Measurements from ENCODE around the gene MBD1. TPM values are rescaled to one million over a fixed set of nuclear protein-coding genes. Genes with fewer than 3 reads are reported as not detected.

Gene MBD1
- total RNA-seq, 1 experiment from 2014 or later: 58.1 TPM

DNA sequence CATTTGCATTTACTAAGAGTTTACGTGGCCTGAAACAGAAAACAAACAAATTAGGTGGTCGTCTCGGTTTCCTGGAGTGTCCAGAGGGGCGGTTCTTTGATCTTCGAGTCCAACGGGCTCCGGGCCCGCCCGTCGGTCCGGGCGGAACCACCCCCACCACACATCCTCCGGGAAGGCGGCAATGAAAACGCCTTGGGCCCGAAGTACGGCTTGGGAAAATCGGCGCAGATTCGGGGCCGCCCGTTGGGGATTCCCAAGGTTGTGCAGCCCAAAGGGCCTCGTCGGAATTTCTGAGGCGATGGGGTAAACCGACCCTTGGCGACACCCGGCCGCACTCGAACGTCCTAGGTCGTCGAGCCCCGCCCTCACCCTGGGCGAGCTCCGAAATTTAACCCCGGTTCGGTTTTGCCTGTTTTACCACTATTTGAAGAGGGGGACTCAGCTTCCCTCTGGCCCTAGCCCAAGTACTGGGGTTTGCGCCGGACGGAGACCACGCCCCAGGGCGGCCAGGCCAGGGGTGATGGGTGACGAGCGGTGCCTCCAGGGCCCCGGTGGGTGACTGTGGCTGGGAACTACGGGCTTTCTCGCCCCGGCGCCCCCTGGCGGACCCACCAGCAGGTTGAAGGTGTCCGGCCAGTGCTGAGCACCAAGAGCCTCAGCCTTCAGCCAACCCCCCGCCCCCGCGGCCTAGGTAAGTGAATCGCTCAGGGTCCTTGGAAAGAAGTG lies 13.1 kb downstream of the MBD1 start:
- Histone ChIP-seq H4K5ac (ENCODE audit: insufficient read length, low read depth, low read length) (no peak overlapping the region), H3K18ac (ENCODE audit: insufficient read length, low read depth, low read length) (peak overlapping the region; percentile 68), H3K23me2 (ENCODE audit: insufficient read length, low read depth, low read length, poor library complexity, severe bottlenecking) (no peaks in the 10 kb centered on the region), H3K14ac (ENCODE audit: insufficient read depth, low read length) (no peak overlapping the region), H4K20me1 (ENCODE audit: control insufficient read depth, insufficient read depth, insufficient read length) (no peaks in the 10 kb centered on the region), H3T11ph (ENCODE audit: low read length) (no peak overlapping the region), H2BK5ac (ENCODE audit: insufficient read length, low read length) (no peak overlapping the region), H3K56ac (ENCODE audit: insufficient read length, low read depth, low read length) (no peak overlapping the region), H2BK20ac (ENCODE audit: low read depth, low read length, poor library complexity, severe bottlenecking) (no peak overlapping the region), H3K9ac (ENCODE audit: extremely low read depth, insufficient read length, low read length) (no peak overlapping the region), H2AFZ (ENCODE audit: low read length) (no peak overlapping the region), H3K23ac (ENCODE audit: insufficient read length, low read depth, low read length) (no peak overlapping the region), H3K9me3 (ENCODE audit: control insufficient read depth, low read depth, low read length) (no peaks in the 10 kb centered on the region), H3K4me1 (ENCODE audit: insufficient read depth, low read length) (no peaks in the 10 kb centered on the region), H4K91ac (ENCODE audit: insufficient read length, low read depth, low read length) (no peak overlapping the region), H3K27ac (ENCODE audit: insufficient read length, low read depth, low read length) (no peak overlapping the region), H2BK12ac (ENCODE audit: insufficient read length, low read depth, low read length) (no peak overlapping the region), H3K4me2 (ENCODE audit: insufficient read depth, insufficient read length, low read length) (no peak overlapping the region), H4K8ac (replicated peaks; ENCODE audit: insufficient read length, low read depth, low read length) (no peak overlapping the region), H3K79me2 (ENCODE audit: insufficient read depth, low read length) (no peaks in the 10 kb centered on the region), H2BK15ac (ENCODE audit: low read depth, low read length) (no peak overlapping the region), H3K27me3 (ENCODE audit: insufficient read depth, low read length) (no peaks in the 10 kb centered on the region), H3K79me1 (ENCODE audit: insufficient read depth, low read depth, low read length, poor library complexity, severe bottlenecking) (no peaks in the 10 kb centered on the region), H3K4ac (ENCODE audit: low read depth, low read length) (no peak overlapping the region), H2BK120ac (ENCODE audit: low read depth, low read length, poor library complexity, severe bottlenecking) (no peak overlapping the region), H2AK5ac (ENCODE audit: insufficient read length, low read length) (no peak overlapping the region)
- Mint-ChIP-seq H3K27ac (no peak overlapping the region), H3K4me1 (peaks cover 6 to 10% of the 10 kb centered on the region in 2 experiments; a peak in 3 of 4 replicates), H3K27me3 (ENCODE audit: low read depth) (peaks cover 6% of the 10 kb centered on the region), H3K9me3 (no peaks in the 10 kb centered on the region), H3K4me3 (peak overlapping the region in 1 of 2 experiments; percentile 67; a peak in 2 of 5 replicates), H3K36me3 (ENCODE audit: insufficient read depth in 1 of 3, low read depth in 3 of 3) (peaks cover 15 to 39% (median 38%) of the 10 kb centered on the region in 3 experiments; a peak in 6 of 7 replicates)
- peak; percentile 94 for DNase-seq
- TF ChIP-seq, protein P1, sequence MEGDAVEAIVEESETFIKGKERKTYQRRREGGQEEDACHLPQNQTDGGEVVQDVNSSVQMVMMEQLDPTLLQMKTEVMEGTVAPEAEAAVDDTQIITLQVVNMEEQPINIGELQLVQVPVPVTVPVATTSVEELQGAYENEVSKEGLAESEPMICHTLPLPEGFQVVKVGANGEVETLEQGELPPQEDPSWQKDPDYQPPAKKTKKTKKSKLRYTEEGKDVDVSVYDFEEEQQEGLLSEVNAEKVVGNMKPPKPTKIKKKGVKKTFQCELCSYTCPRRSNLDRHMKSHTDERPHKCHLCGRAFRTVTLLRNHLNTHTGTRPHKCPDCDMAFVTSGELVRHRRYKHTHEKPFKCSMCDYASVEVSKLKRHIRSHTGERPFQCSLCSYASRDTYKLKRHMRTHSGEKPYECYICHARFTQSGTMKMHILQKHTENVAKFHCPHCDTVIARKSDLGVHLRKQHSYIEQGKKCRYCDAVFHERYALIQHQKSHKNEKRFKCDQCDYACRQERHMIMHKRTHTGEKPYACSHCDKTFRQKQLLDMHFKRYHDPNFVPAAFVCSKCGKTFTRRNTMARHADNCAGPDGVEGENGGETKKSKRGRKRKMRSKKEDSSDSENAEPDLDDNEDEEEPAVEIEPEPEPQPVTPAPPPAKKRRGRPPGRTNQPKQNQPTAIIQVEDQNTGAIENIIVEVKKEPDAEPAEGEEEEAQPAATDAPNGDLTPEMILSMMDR (conservative IDR thresholded peaks at IDR 0.05): peak; percentile 88
- no CpG with 5 or more reads among the region's 56 CpGs for WGBS (ENCODE audit: extremely low coverage, insufficient read length, low lambda C conversion rate)
